Hematopoietic multipotent progenitor cell treated with erythropoietin and hydrocortisone succinate and interleukin-3 and kit ligand, for 6 days (in vitro differentiated cells): ENCODE data around the gene LIN7B.
A peak's percentile ranks its signal among the peaks of the same experiment; 100 is the strongest.

ENCODE experiments used
- DNase-seq: peaks from one replicate; pipeline ENCODE4 v3.0.0-alpha.2; 2015

LIN7B gene

GRCh38 chr19:49094505-49095482 lies 19.4 kb upstream of the LIN7B start:
- DNase-seq = no peak

GRCh38 chr19:49097453-49098288 lies 16.5 kb upstream of the LIN7B start:
- DNase-seq = peak; percentile 82

GRCh38 chr19:49098795-49099194 lies 15.4 kb upstream of the LIN7B start:
- DNase-seq = no peak

- DNase-seq = no peak
Observed at GRCh38 chr19:49101160-49101559, 13.0 kb upstream of the LIN7B start.

- DNase-seq = no peak
Observed at GRCh38 chr19:49102303-49102702, 11.9 kb upstream of the LIN7B start.

GRCh38 chr19:49103331-49104085 lies 10.7 kb upstream of the LIN7B start:
- no peak for DNase-seq

- DNase-seq = no peak
Observed at GRCh38 chr19:49104229-49104864, 9.8 kb upstream of the LIN7B start.

- DNase-seq = peak; percentile 83
Observed at GRCh38 chr19:49106648-49107135, 7.5 kb upstream of the LIN7B start.

GRCh38 chr19:49107625-49108459 lies 6.3 kb upstream of the LIN7B start:
- DNase-seq = no peak

- no peak for DNase-seq
Observed at GRCh38 chr19:49109051-49109450, 5.1 kb upstream of the LIN7B start.

- no peak for DNase-seq
Observed at GRCh38 chr19:49109569-49110233, 4.5 kb upstream of the LIN7B start.

GRCh38 chr19:49110567-49110966 lies 3.6 kb upstream of the LIN7B start:
- DNase-seq = no peak

GRCh38 chr19:49111218-49111998 lies 2.8 kb upstream of the LIN7B start:
- DNase-seq = no peak

- peak; percentile 80 for DNase-seq
Observed at GRCh38 chr19:49114630-49115363, 627 bp downstream of the LIN7B start.

- DNase-seq = peak; percentile 78
Observed at GRCh38 chr19:49116544-49116943, 2.4 kb downstream of the LIN7B start.

- no peak for DNase-seq
Observed at GRCh38 chr19:49117677-49118564, 3.8 kb downstream of the LIN7B start.

- DNase-seq = peak; percentile 96
Observed at GRCh38 chr19:49118565-49119410, 4.6 kb downstream of the LIN7B start, which contains the start of gene C19orf73. Gene C19orf73 (minus strand): TSS chr19:49119143. CDS start chr19:49119022, 121 bp downstream.
